Activated CD8-positive, alpha-beta memory T cell treated with anti-CD3 and anti-CD28 coated beads, Interleukin-2, amount 50 U/mL, for 24 hours (primary cell): ENCODE measurements around the gene SIX2.

ENCODE experiments used
- DNase-seq: peaks from one replicate; pipeline ENCODE4 v3.0.0-alpha.2; 2020; ENCODE audit errors: extremely low read depth

SIX2 gene

GRCh38 chr2:45018023-45018422 is 8.8 kb upstream of the SIX2 start:
- DNase-seq = no peak

- no peak for DNase-seq
Observed at GRCh38 chr2:45014831-45015230, 5.6 kb upstream of the SIX2 start.

- DNase-seq = no peak
Observed at GRCh38 chr2:45014016-45014702, 4.9 kb upstream of the SIX2 start.

GRCh38 chr2:45013229-45014015 is 4.2 kb upstream of the SIX2 start:
- no peak for DNase-seq

DNA sequence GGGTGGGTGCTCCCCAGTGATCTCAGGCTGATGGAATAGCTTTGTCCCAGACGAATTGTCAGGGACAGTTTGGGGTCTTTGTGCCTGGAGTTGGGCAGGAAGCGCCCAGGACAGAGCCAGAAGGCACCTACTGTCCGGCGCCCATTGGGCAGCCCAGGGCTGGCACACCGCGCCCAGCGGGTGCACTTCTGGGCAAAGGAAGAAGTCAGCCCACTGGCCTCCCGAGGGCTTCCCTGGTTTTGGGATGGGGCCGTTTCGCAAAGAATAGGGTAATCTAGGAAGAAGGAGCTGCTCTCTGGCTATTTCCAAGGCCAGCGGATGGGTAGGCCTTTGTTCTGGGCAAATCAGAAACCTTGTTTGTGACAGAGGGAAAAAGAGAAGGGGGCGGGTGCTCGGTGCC is 3.5 kb upstream of the SIX2 start:
- no peak for DNase-seq

DNA sequence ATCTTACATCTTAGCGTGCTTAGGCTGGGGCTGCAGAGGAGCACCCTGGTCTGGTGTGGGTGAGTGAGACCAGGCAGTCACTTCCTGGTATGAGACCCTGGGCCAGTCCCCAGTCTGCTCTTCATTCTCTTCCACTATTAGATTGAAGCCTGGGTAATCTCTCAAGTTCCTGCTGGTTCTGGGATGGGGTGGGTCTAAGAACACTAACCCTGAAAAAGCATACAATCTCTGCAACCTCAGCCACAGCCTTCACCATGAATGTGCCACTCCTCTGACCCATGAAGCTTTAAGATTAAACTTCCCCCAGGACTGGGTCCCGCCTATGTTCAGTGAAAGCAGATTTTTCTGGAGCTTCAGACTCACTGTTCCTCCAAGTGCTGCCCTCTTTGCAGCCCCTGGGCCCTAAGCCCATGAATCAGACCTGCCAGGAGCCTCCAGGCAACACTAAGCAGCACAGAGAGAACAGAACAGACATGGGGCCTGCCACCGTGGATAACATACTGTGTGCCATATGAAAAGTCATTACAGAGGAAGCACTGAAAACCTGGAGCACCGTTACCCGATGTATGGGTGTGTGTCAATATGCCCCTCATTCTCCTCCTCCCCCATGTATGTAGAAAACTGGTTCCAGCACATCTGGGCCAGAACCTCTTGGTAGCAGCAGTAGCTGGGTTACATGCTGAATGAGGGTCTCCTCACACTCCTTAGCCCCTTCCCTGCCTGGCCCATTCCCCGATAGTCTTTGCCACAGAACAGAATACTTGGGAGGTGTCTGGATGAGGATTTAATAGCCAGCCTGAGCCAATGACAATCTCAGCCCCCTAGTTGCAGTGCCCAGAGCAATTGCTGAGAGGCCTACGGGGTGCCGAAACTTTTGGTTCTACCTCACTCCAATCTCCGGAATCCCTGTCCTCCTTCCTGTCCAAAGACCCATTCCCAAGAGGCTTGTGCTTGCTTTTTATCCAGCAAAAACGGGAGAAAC is 2.7 kb upstream of the SIX2 start:
- DNase-seq = no peak

DNA sequence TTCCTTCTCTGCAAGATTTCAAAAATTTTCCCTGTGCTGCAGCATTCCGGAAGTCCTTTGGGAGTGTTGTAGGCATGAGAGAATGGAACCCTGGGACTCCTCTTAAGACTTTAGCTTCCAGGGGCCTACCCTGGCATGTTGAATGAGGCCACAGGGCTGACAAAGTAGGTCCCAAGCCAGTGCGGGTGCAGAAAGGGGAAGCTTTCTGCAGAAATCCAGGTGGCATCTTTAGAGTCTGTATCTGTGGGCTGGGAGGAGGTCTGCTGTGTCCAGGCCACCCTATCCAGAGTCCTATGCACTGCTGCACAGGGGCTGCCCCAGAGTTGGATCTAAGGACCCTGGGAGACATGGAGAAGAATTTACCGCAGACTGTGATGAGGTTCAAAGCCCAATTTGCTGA is 1.9 kb upstream of the SIX2 start:
- no peak for DNase-seq

- no peak for DNase-seq
Observed at GRCh38 chr2:45010702-45011012, 1.4 kb upstream of the SIX2 start.

GRCh38 chr2:45009928-45010701 is 863 bp upstream of the SIX2 start:
- no peak for DNase-seq

GRCh38 chr2:45008296-45009129 is 739 bp downstream of the SIX2 start:
- no peak for DNase-seq

GRCh38 chr2:45007961-45008295 is 1.3 kb downstream of the SIX2 start:
- DNase-seq = no peak

DNA sequence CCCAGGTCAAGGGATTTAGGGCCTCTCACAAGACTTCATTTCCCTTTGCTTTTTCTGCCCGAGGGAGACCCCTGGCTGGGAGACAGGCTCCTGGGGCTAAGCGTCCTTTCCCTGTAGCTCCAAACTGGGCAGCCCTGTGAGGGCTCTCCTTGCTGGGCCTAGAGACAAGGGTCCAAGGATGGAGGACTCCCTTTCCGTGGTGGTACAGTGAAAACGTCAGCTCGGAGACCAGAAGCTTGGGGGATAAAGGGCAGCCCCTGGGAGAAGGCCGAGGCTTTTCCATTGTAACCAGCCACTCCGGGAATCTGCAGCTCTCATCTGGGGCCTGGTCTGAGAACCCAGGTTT is 2.3 kb downstream of the SIX2 start:
- no peak for DNase-seq

DNA sequence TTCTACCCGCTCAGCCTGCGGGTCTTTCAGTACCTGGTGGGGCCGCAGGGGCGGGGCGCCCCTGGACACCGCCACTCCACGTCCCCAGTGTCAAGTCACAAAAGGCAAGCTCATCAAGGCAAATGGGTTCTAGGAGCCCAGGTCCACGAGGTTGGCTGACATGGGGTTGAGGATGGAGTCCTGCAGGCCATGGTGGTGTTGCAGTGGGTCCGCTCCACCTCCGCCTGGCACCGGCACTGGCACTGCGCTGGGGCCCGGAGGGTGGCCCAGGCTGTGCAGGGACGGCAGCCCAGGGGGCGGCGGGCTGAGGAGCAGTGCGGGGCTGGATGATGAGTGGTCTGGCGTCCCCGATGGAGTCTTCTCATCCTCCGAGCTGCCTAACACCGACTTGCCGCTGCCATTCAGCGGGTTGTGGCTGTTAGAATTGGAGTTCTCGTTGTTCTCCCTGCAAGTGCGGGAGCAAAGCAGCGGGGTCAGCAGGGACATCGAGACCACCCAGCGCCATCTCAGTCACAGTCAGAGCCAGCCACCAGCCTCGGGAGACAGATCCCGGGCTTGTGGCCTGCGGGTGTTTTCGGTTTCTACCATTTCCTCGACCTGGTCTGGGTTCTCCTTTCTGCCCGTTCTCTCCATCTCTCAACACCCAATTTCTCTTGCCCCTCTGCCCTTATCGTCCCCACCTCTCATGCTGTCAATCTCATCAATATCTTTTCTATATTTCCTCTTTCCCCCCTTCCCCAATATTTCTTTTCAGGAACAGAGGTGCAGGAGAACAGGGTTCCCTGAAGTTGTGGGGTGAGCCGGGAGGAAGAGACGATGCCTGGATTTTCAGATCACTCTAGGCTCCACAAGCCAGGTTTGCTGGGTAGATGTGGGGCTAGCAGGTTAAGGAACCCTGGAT is 3.0 kb downstream of the SIX2 start:
- no peak for DNase-seq

DNA sequence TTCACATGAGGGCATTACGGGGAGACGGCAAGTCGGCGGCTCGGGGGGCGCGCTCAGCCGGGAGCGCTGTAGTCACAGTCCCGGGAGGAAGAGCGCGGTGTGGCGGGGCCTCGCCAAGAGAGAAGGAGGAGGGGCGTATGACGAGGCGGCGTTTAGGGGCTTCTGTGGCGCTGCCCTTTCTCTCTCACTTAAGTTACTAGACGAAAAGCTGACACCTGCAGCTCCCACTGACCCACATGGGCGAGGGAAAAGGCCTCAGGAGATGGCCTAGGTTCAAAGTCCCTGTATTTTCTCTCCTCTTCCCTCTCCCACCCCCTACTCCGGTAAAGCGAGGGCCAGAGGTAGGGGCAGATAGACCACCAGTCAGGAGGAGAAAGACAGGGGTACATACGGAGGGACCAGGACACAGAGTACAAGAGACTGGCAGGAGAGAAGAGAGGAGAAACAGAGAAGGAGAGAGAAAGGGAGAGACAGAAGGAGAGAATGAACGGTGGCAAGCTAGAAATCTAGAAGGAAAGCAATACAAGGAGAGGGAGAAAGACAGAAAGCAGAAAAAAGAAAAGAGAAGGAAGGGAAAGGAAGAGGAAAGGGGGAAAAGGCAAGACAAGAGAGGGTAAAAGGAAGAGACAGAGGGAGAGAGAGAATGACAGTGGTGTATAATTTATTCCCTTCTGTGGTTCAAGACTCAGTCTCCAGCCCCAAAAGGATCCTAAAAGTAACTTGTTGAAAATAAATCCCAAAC is 3.8 kb downstream of the SIX2 start:
- DNase-seq = no peak

GRCh38 chr2:45004562-45005191 is 4.6 kb downstream of the SIX2 start:
- DNase-seq = no peak

GRCh38 chr2:45003579-45004551 is 5.4 kb downstream of the SIX2 start:
- DNase-seq = no peak

DNA sequence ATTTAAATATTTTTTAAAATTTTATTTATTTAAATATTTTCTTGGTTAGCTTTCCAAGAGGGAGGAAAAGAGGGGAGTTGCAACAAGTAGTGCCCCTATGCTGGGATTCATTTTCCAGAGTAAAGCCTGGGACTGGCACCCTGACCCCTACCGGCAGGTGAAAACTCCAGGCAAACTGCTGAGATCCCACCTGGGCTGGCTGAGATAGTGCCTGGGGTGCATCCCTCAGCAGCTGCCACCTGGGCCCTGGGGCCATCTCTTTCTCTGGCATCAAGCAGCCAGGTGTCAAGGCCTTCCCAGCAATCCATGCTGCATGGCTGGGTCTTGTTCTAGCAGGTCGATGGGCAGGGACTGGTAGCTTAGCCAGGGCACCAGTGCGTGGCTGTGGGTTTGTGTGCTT is 6.6 kb downstream of the SIX2 start:
- DNase-seq = no peak
